ENCODE data around the gene GREM2. TPM values are rescaled to one million over a fixed set of nuclear protein-coding genes. Genes with fewer than 3 reads are reported as not detected.

The GREM2 gene
- total RNA-seq, 1 experiment from 2014 or later = 0.17 TPM

GRCh38 chr1:240465531-240465940 is 146.4 kb downstream of the GREM2 start:
- Mint-ChIP-seq H3K9me3 (no peaks in the 10 kb centered on the region), H3K36me3 (no peaks in the 10 kb centered on the region), H3K27me3 (ENCODE audit: low read depth) (no peaks in the 10 kb centered on the region), H3K4me3 (no peak overlapping the region), H3K4me1 (peaks cover 15% of the 10 kb centered on the region), H3K27ac (no peak overlapping the region)
- ATAC-seq = peak; percentile 92
- POLR2A ChIA-PET = interaction anchor here (0.6 to 0.7 kb wide), 2 partner anchors 18 to 56 kb away, joined by 3 read pairs; no protein-coding TSS in a partner anchor
- DNase-seq (ENCODE audit: low spot score) = peak; percentile 12
- TF ChIP-seq ZNF396 (CRISPR knock-in tag; IDR thresholded peaks at IDR 0.05; ENCODE audit: borderline replicate concordance) = no peak
- TF ChIP-seq MLX (CRISPR knock-in tag; IDR thresholded peaks at IDR 0.05) = no peak
- TF ChIP-seq ZNF532 (CRISPR knock-in tag; IDR thresholded peaks at IDR 0.05; ENCODE audit: borderline replicate concordance) = no peak
- TF ChIP-seq TCF7 (CRISPR knock-in tag; IDR thresholded peaks at IDR 0.05; ENCODE audit: low read depth) = no peak
- TF ChIP-seq OVOL2 (CRISPR knock-in tag; IDR thresholded peaks at IDR 0.05; ENCODE audit: borderline replicate concordance) = no peak
- TF ChIP-seq NFYB (CRISPR knock-in tag; conservative IDR thresholded peaks at IDR 0.05; ENCODE audit: low read depth) = no peak
- no peak for TF ChIP-seq SP1 (CRISPR knock-in tag; conservative IDR thresholded peaks at IDR 0.05)
- TF ChIP-seq TP53 (CRISPR knock-in tag; IDR thresholded peaks at IDR 0.05) = no peak
- no peak for TF ChIP-seq ZNF671 (CRISPR knock-in tag; IDR thresholded peaks at IDR 0.05)
- no peak for TF ChIP-seq FOXJ3 (CRISPR knock-in tag; IDR thresholded peaks at IDR 0.05; ENCODE audit: borderline replicate concordance)
- no peak for TF ChIP-seq IRF2 (CRISPR knock-in tag; IDR thresholded peaks at IDR 0.05; ENCODE audit: borderline replicate concordance, low read depth)
- TF ChIP-seq HMGA2 (CRISPR knock-in tag; IDR thresholded peaks at IDR 0.05) = no peak
- no peak for TF ChIP-seq ZNF219 (CRISPR knock-in tag; IDR thresholded peaks at IDR 0.05; ENCODE audit: borderline replicate concordance)
- no peak for TF ChIP-seq USF2 (CRISPR knock-in tag; IDR thresholded peaks at IDR 0.05)
- TF ChIP-seq TEAD1 (CRISPR knock-in tag; IDR thresholded peaks at IDR 0.05) = no peak
- no peak for TF ChIP-seq FOXP4 (CRISPR knock-in tag; IDR thresholded peaks at IDR 0.05)
- TF ChIP-seq JUN (CRISPR knock-in tag; IDR thresholded peaks at IDR 0.05) = no peak
- CTCF ChIA-PET = interaction anchor here (0.8 to 4.4 kb wide), 4 partner anchors 10 to 462 kb away, joined by 3 to 12 read pairs (median 6); no protein-coding TSS in a partner anchor

DNA sequence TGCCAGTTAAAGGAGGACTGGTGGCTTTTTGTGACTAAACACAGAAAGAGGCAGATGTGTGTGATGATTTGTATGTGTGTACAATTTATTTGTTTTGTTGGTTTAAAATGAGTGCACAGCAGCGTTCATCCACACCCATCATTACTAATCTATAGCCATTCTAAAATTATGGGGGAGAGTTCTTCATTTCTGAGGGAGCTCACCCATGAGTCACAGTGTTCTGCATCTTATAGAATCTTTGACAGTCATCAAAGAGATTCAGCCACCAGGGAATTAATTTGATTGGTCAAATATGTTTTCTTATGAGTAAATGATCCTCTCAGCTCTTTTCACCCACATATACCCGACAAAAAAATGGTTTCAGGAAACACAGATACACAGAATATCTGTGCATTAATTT is 147.9 kb downstream of the GREM2 start:
- no peak overlapping the region for H3K27ac Mint-ChIP-seq
- no peak for ATAC-seq
- POLR2A ChIA-PET = no interaction called here
- DNase-seq (ENCODE audit: low spot score) = no peak
- H3K4me1 Mint-ChIP-seq = peaks cover 15% of the 10 kb centered on the region
- H3K9me3 Mint-ChIP-seq = no peaks in the 10 kb centered on the region
- CTCF ChIA-PET = interaction anchor here (2.5 to 4.4 kb wide), 2 partner anchors 9 to 29 kb away, joined by 8 to 12 read pairs; no protein-coding TSS in a partner anchor
- H3K36me3 Mint-ChIP-seq = no peaks in the 10 kb centered on the region
- H3K4me3 Mint-ChIP-seq = no peak overlapping the region
- H3K27me3 Mint-ChIP-seq (ENCODE audit: low read depth) = no peaks in the 10 kb centered on the region
- TF ChIP-seq, protein P1, sequence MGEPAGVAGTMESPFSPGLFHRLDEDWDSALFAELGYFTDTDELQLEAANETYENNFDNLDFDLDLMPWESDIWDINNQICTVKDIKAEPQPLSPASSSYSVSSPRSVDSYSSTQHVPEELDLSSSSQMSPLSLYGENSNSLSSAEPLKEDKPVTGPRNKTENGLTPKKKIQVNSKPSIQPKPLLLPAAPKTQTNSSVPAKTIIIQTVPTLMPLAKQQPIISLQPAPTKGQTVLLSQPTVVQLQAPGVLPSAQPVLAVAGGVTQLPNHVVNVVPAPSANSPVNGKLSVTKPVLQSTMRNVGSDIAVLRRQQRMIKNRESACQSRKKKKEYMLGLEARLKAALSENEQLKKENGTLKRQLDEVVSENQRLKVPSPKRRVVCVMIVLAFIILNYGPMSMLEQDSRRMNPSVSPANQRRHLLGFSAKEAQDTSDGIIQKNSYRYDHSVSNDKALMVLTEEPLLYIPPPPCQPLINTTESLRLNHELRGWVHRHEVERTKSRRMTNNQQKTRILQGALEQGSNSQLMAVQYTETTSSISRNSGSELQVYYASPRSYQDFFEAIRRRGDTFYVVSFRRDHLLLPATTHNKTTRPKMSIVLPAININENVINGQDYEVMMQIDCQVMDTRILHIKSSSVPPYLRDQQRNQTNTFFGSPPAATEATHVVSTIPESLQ (CRISPR knock-in tag; IDR thresholded peaks at IDR 0.05) = no peak
- no peak for TF ChIP-seq E2F4 (CRISPR knock-in tag; IDR thresholded peaks at IDR 0.05; ENCODE audit: borderline replicate concordance, low read depth)
- TF ChIP-seq TEAD4 (CRISPR knock-in tag; IDR thresholded peaks at IDR 0.05) = no peak
- TF ChIP-seq, protein P2, sequence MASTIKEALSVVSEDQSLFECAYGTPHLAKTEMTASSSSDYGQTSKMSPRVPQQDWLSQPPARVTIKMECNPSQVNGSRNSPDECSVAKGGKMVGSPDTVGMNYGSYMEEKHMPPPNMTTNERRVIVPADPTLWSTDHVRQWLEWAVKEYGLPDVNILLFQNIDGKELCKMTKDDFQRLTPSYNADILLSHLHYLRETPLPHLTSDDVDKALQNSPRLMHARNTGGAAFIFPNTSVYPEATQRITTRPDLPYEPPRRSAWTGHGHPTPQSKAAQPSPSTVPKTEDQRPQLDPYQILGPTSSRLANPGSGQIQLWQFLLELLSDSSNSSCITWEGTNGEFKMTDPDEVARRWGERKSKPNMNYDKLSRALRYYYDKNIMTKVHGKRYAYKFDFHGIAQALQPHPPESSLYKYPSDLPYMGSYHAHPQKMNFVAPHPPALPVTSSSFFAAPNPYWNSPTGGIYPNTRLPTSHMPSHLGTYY (CRISPR knock-in tag; IDR thresholded peaks at IDR 0.05) = no peak
- TF ChIP-seq ATF2 (CRISPR knock-in tag; IDR thresholded peaks at IDR 0.05; ENCODE audit: borderline replicate concordance, low read depth) = no peak

Data from WTC11 (cell line).